Activated CD4-positive, alpha-beta T cell treated with anti-CD3 and anti-CD28 coated beads, Interleukin-2, amount 50 U/mL, for 1 hour (primary cell): ENCODE results near the gene POLR2L.
A peak's percentile ranks its signal among the peaks of the same experiment; 100 is the strongest.

Source experiments
- DNase-seq: peaks from one replicate; pipeline ENCODE4 v3.0.0-alpha.2; 2020

The POLR2L gene

DNA sequence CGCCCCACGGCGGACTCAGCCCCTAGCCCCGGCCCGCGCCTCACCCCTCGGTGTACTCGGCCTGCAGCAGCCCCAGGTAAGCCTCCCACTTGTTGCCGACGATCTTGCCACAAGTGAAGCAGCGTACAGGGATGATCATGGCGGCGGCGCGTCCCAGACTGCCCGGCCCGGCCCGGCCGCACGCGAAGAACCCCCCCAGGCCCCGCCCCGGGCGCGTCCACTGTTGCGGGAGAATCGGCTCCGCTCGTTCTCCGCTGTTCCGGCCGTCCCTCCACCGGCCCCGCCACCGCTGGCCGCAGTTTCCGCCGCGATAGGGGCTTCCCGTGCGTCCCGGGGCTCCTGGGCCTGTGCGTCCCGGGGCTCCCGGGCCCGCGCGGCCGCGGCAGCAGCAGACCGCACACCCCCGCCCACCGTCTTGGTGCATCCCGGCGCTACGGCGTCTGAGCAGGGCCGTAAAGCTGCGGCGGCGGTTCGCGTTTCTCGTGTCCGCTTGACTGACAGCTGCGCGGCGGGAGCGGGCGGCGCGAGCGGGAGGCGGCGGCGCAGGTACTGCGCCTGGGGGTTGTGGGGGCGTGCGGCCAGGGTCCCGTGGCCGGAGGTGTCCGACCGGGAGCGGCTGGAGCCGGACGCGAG is at the start of gene POLR2L, which contains the start of gene TSPAN4:
Gene POLR2L (minus strand): TSS at position 160 of the 633 bp plus-strand sequence. CDS start 21 bp downstream, at position 139.
Gene TSPAN4 (plus strand): TSS at position 483 of the 633 bp plus-strand sequence. CDS start 7,453 bp downstream, outside the sequence.
- peak; percentile 86 for DNase-seq

DNA sequence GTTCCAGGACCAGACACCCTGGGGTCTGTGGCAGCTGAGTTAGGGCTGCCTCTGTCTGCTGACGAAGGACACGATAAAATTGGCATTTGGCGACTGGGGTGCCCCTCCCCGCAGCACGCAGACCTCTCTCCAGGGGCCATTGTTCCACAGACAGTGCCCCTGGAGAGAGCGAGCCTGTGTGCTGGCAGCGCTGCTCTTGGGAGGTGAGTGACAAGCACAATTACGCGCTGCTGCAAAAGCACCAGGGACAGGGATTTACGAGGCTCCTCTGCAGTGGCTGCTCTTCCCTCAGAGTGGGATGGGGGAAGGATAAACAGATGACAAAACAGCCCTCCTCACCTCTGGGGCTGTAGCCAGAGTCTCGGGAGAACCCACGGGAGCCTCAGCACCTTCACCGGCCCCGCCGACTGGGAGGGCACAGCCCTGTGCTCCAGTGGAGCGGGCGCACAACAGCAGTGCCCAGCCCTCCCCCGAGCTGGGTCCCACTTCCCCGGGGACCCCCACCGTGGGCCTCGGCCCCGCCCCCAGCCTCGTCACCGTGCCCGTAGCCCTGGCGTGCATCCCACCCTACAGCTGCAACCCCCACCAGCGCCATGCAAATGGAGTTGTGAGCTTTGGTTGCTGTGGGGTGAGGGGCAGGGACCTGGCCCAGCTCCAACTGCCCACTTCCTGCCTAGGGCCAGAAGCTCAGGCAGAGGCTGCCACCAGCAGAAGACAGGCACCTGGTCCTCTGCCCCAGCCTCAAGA is 48.6 kb upstream of the POLR2L start:
- DNase-seq: no peak

DNA sequence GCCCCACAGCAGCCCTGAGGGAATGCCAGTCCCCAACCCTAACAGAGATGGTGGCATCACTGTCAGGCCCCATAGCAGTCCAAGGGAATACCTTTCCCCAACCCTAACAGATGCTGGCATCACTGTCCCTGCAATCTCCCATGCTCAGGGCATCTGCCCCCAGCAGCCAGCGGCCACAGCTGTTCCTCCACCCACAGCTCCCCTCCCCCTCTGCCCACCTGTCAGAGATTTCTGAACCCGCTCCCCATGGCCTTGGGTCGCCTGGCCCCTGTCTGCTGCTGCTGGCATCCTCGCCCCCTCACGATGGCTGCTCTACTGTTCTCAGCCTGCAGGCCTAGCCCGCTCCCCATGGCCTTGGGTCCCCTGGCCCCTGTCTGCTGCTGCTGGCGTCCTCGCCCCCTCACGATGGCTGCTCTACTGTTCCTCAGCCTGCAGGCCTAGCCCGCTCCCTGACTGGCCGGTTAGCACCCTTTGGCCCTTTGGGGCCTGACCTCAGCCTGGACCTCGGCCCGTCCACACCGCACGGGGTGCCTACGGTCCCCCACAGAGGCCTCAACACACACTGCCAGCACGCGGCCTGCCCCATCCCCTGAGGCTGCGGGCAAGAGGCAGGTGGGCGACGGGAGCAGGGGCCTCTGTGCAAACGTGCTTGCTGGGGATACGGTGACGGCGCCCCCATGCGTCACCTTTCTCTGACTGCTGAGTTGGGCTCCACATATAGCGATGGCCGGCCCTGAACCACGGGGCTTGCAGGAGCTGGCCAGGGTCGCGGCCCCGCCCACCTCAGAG is 47.6 kb upstream of the POLR2L start:
- DNase-seq: no peak

DNA sequence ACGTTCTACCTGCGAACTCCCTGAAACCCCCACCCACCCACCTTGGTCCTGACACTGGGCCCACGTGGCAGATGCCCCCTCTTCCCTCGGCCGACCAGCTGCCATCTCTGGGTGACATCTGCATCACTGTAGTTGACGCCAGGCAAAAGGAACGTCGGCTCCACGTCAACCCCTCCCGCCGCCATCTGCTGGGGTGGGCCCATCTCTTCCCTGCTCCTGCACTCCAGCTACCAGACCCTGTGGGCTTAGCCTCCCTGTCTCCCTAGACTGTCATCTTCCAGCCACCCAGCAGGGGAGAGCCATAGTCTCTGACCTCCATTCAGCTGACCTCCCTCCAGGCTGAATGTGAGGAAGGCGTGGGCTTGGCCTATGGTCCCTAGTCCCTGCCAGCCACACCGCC is 46.9 kb upstream of the POLR2L start:
- DNase-seq: no peak

DNA sequence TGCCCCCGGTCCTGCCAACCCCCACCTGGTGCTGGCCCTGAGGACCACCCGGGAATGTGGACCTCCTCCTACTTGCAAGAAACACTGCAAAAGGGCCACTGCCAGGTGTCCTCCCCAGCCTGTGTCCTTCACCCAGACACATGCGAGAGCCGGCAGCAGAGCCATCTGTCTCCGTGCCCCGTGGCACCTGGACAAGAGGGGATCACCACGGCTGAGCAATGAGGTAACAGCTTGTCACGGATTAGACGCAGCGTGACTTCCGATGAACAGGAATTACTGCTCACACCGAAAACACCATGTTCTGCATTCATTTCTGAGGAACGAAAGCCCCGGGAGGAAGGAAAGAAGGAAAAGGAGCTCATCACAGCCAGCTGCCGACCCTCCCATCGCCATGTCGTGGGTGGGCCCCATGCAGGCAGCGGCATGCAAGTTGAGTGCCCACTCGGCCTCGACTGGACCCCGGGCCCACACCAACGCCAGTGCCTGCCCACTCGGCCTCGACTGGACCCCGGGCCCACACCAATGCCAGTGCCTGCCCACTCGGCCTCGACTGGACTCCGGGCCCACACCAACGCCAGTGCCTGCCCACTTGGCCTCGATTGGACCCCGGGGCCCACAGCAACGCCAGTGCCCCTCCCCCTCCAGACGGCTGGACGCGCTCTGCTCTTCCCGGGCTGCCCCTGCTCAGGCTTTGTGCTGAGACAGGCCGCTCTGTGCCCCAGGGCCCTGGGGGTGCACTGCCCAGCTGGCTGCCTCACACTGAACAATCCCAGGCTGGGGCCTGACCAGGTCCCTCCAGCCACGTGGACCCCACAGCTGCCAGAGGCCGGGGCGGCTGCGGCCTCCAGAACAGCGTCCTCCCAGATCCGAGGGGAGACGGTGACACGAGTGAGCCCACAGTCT is 46.2 kb upstream of the POLR2L start:
- no peak for DNase-seq

DNA sequence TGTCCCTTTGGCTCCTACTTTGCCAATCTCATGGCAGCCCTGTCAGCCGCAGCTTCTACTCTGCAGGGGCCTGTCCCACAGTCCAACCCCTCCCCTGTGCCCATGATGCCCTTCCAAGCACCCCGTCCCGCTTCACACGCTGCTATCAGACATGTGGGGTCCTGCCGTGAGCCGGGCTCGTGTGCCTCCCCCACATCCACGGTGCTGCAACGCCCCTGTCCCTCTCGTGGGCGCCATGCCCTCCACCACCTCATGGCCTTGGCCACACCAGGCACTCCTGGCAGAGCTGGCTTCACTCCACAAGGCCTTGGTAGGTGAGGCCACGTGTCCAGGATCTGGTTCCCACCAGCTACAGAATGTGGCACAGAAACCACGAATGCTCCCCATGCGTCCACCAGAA is 45.3 kb upstream of the POLR2L start:
- DNase-seq: no peak

DNA sequence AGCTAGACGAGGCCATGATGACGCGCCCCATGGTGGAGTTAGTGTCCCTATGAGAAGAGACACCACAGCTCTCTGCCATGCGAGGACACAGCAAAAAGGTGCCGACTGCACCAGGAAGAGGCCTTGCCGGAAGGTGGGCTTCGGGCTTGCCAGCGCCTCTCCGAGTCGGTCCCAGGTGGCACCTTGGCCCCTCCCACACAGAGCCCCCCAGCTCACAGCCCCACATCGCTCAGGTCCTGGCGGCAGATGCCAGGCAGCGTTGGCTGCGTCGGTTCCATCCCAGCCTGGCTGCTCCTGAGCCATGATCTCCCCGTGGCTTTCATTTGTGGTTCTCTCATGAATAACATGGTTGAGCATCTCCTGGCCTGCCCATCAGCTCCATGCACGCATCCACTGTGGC is 44.2 kb upstream of the POLR2L start:
- DNase-seq: no peak

DNA sequence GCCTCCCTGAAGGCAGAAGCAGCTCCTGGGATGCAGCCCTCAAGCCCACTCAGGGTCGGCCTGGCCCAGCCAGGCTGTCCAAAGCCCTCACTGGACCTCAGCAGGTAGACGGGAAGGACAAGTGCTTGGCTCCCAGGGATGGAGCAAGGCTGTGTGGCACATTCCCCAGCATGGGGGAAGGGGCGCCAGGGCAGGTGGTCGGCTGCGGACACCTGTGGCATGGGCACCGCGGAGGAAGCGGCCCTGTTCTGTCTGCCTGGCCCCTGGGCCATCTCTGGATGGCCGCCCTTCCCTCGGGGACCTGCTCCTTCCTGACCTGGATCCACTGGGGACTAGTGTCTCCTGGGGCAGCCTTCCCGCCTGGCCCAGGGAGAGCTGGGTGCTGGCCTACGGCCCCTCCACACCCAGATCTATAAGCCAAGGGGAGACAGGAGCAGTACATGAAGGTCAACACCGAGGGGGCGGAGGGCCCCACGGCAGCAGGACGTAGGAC is 42.3 kb upstream of the POLR2L start:
- no peak for DNase-seq

DNA sequence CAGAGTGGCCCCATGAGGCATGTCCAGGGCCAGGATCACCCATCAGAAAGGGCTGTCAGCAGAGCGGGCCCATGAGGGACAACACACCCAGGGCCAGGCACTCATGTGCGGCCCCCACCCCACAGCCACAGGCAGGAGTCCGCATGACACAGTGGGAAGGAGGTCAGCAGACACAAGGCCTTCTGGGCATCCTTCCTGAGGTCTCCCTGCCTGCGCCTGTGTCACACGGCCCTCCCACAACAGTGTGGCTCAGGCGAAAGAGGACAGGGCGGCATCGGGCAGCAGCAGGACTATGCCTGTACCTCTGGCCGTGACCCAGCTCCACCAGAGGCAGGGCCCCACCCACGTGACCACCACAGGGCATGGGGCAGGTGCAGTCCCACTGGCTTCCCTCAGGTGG is 41.2 kb upstream of the POLR2L start:
- no peak for DNase-seq

DNA sequence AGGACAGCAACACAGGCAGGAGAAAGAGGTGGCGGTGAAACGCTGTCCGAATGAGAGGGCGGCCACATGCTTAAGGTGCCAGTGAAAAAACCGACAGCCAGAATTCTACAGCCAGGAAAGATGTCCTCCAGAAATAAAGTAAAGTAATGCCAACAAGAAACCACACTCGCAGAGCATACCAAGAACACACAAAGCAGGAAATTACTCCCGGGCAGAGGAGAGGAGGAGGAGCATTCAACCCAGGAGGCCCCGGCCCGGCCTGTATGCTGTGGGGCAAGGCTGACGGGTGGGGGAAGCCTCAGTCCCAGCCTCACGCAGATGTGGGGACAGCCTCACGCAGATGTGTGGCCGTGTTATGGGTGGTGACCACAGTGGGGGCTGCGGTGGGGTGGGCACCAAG is 40.3 kb upstream of the POLR2L start:
- no peak for DNase-seq

DNA sequence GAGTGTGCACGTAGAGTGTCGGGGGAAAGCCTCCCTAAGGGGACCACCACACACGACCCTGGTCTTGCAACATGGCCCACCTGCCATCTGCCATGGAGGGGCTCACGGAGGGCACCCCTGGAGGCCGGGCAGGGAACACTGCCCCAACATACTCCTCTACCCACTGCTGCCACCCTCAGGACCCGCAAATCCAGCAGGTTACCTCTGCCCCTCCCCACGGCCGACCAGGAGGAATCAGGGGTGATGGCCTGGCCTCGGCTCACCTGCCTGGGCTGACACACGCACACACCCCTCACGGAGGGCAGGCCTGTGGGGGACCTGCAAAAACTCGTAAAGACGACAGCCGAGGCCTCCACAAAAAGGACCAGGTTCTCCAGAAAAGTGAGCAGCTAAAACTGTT is 38.1 kb upstream of the POLR2L start:
- DNase-seq: no peak

DNA sequence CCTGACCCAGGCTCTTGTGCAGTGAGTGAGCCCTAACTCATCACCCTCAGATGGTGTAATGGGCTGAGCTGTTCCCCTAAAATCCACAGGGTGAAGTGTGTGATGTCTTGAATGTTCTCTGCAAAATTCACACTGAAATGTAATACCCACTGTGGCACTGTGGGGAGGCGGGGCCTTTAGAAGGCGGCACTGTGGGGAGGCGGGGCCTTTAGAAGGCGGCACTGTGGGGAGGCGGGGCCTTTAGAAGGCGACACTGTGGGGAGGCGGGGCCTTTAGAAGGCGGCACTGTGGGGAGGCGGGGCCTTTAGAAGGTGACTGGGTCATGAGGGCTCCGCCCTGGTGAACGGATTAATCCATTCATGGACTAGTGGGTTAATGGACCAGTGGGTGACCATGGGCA is 35.2 kb upstream of the POLR2L start:
- DNase-seq: no peak

DNA sequence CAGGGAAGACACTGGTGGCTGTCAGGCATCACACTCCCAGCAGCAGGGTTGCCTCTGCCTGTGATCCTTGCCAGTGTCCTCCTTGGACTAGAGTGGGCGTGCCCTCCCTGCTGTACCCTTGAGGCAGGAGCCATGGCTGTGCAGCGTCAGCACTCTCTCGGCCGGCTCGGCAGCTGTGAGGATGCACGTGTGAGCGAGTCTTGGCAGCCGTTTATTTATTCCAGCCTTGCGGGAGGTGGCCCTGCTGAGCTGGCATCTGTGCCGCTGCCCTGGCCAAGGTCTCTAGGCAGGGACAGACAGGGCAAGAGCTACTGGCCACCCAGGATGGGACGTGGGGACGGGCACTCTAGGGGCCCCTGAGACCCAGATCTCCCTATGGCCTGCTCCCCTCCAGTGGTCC is 34.2 kb upstream of the POLR2L start:
- no peak for DNase-seq

DNA sequence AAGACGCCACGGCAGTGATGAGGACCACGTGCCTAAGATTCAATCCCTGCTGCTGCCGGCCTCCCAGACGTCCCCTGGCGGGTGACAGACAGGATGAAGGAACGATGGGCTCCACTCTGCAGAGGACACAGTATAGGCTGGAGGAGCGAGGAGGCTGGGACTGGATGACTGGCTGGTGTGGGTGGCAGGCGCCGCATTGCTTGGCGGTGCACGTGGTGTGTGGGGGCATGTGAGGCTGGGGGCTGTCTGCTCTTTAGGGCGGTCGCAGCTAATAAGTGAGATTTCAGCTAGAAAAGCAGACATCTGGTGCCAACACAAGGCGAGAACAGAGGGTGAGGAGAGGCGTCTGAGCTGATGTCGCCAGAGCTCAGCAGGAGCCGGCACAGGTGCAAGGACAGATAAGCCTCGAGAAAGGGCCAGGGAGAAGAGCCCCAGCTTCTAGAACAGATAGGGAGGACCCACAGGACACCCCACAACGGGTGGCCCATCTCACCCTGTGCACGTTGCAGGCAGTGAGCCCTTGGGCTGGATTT is 33.5 kb upstream of the POLR2L start:
- DNase-seq: no peak

DNA sequence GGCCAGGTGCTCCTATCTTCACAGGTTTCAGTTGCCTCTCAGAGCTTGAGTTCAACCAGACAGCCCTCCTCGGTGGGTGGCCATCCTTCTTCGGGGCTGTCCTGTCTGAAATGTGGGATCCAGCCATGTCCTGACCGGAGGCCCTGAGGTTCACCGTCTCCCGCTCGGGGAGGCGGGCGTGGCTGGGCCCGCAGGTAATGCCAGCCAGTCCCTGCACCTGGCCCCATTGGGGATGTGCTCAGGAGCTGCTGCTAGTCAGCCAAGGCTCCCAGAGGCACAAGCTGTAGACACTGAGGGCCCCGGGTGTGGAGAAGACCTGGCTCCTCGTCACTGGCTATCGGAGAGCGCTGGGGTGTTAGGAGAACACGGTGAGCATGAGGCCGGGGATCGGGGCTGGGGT is 32.9 kb upstream of the POLR2L start:
- DNase-seq: no peak

DNA sequence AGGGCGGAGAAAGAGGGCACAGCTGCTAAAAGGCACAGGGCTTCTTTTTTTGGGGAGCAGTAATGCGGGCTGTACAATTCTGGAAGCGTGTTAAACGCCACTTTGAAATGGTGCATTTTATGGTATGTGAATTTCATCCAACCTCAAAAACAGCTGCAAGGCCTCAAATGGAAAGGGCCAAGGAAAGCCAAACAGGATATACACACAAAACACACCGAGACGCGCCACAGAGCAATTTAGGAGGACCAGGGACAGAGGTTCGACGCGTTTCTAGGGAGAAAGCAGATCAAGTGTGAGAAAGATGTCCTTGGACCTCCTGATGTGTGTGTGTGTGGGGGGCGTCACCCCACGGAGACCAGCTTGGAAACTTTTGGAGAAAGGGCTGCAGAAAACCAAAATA is 31.4 kb upstream of the POLR2L start:
- DNase-seq: no peak

DNA sequence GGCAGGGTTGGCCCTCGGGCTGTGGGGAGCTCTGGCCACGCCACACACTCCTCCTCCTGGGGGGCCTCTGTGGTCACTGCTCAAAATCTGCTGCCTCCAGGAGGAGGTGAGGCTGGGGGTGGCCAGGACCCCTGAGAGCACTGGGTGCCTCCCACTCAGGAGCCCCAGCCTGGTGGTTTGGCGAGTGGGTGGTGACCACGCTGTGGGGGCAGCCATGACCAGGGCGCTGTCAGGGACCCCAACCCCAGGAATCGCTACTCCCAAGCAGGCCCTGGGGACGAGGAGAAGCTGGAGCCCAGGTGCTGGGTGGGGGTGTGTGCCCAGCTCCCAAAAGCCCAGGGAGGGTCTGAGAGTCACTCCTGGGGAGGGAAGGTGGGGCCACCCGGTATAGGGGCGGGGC is 30.5 kb upstream of the POLR2L start:
- no peak for DNase-seq

DNA sequence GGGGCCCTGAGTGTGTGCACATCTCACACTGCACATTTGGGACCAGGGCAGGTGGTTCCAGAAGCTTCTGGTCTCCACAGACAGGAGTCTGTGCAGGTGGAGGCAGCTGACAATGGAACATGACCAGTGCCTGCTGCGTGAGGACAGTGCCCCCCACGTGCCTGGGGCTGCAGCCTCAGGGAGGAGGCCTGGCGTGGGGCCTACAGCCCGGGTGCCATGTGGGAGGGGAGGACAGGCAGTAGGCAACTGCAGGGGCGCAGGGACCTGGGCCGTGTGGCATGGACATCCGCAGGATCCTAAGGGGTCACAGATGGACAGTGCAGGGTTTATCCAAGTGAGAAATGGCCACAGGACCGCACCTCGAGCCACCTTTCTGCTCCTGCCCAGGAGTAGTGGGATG is 29.1 kb upstream of the POLR2L start:
- DNase-seq: no peak

DNA sequence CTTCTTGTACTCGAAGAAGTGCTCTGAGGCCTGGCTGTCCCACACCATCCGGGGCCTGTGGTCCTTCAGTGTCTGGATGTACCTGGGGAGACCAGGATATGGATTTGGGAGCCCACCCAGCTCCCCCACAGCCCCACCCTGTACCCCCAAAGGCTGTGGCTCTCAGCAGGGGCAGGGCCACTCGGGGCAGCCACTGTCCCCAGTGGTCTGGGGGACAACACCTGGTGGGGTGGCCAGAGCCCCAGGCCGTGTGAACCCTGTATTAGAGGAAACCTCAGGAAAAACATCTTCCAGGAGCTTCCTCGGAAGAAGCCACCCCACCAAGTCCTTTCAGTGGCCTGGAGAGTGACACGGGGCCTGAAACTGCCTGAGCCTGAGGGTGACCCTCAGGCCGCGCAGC is 28.1 kb upstream of the POLR2L start:
- no peak for DNase-seq

DNA sequence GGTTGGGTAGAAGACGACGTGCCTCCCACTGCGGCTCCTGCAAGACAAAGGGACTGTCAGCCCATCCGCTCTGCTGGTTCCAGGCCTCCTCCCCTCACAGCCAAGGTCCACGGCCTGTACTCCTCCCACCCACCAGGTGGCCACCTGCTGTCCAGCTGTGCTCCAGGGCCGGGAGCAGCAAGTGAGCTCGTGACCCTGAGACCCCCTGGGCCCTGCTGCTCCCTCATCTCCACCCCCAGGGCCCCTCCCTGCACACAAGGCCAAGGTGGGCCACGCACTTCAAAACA is 27.7 kb upstream of the POLR2L start:
- no peak for DNase-seq

DNA sequence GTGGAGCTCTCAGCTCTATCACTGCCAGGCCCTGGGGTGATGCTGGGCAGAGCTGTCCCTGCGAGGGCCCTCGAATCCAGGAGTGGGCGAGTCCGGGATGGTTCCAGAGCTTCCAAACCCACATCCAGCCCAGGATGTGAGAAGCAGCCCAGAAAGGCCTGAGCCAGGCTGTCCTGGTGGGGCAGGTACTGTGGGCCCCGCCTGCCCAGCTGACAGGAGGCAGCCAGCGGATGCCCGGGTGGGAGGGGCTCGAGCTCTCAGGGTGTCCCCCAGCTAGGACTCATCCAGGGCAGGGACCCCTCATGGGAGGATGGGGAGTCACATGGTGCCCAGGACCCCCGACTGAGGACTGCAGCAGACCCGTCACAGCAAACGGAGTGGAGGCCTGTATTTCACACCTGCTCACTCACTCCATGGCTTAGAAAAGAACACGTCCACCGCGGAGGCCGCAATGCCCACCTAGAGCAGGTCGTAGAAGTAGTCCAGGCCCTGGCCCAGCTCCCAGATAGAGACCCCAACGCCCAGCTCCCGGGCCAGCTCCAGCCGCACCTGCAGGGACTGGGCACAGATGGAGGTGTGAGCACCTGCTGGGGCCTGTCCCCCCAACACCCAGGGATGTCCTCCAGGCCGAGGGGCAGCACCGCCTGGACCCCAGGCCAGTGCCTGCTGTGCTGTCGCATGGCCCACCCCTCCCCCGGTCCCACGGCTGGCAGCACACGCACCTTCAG is 27.2 kb upstream of the POLR2L start:
- DNase-seq: no peak

DNA sequence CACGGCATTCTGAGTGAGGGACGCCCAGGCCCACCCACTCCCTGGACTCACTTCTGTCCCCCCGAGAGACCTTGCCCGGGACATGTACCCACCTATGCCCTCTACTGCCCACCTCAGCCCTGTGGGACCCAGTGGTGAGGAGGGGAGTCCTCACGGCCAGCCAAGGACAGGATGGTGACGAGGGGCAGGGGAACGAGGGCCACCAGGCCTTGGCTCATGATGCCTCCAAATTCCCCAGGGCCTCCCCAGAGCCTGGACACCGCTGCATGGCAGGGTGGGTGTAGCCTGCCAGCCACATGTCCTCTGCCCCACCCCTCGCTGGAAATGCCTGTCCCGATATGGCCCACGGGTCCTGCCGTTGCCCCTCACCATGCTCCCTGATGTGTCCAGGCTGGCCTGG is 26.5 kb upstream of the POLR2L start:
- DNase-seq: no peak
